Hippocampal formation (tissue), 2 donors: ENCODE results near the gene SNX6.
"Not testable (repeated sequence)": the region's sequence is repeated elsewhere in the genome, so short reads cannot be mapped to it uniquely, and the experiment has no call there.

Experiments used
- DNase-seq, 2 donors: peaks; one replicate each; lab custom pipeline; 2025; lab: John Stamatoyannopoulos, UW

Gene SNX6

DNA sequence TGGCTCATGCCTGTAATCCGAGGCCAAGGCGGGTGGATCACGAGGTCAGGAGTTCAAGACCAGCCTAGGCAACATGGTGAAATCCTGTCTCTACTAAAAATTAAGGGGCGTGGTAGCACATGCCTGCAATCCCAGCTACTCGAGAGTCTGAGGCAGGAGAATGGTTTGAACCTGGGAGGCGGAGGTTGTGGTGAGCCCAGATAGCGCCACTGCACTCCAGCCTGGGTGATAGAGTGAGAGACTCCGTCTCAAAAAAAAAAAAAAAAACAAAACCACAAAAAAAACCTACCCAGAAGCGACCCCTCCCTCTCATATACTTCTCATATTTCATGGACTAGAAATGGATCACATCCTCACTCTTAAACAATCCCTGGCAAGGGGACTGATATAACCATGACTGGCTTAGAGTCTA lies 4.4 kb upstream of the SNX6 start:
- not testable (repeated sequence) for DNase-seq

- no peak for DNase-seq
These were observed 3.8 kb upstream of the SNX6 start for GRCh38 chr14:34633742-34634141.

- DNase-seq: no peak
These were observed 2.5 kb upstream of the SNX6 start for GRCh38 chr14:34632411-34632978.

- no peak for DNase-seq
These were observed 648 bp downstream of the SNX6 start for GRCh38 chr14:34629344-34629656.

- DNase-seq: no peak
These were observed 1.2 kb downstream of the SNX6 start for GRCh38 chr14:34628681-34629135.

GRCh38 chr14:34623506-34623905 lies 6.4 kb downstream of the SNX6 start:
- no peak for DNase-seq

- no peak for DNase-seq
These were observed 9.1 kb downstream of the SNX6 start for GRCh38 chr14:34620839-34621238.

DNA sequence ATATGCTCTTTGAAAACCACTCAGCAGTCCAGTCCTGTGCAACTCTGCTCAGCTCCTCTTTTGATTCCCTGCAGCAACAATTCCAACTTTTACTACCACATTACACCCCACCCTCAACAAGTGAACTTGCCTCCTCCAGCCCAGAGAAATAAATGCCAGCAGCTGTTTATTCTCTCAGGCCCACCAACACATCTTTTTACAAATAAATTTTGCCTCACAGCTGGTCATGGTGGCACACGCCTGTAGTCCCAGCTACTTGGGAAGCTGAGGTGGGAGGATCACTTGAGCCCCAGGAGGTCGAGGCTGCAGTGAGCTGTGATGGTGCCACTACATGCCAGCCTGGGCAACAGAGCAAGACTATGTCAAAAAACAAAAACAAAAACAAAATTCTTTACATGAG lies 9.8 kb downstream of the SNX6 start:
- DNase-seq: no peak

- no peak for DNase-seq
These were observed 10.5 kb downstream of the SNX6 start for GRCh38 chr14:34619471-34619870.

DNA sequence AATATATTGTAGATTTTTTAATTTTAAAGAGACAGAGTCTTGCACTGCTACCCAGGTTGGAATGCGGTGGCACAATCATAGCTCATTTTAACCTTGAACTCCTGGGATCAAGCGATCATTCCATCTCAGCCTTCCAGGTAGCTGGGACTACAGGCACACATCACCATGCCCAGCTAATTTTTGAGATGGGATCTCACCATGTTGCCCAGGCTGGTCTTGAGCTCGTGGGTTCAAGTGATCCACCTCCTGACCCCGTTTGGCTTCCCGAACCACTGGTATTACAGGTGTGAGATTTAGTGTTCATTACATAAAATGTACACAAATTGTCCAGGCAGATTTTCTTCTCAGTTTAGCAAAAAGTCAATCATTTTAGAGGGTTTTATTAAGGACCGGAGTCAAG lies 13.6 kb downstream of the SNX6 start:
- no peak for DNase-seq

DNA sequence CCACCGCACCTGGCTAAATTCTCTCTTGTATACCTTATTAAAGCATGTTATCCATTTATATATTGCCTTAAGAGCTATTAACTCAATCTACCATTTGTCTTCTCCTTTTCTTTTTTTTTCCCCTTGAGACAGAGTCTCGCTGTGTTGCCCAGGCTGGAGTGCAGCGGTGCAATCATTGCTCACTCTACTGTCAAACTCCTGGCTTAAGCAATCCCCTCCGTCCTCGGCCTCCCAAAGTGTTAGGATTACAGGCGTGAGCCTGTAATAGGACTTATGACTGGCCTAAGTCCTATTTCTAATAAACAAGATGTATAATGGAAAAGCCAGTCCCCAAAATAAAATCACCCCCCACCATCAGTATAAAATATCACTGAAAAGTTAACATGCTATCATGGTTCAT lies 14.4 kb downstream of the SNX6 start:
- DNase-seq: no peak

DNA sequence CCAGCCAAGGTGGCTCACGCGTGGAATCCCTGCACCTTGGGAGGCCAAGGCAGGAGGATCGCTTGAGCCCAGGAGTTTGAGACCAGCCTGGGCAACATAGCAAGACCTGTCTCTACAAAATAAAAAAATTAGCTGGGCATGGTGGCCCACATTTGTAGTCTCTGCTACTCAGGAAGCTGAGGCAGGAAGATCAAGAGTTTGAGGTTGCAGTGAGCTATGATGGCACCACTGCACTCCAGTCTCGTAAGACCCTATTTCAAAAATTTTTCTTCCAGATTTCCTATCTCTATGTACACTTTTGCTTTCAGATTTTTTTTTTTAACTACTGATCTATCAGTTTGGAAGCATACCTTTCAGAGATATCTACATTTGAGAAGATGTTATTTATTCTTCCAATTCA lies 15.3 kb downstream of the SNX6 start:
- DNase-seq: no peak

DNA sequence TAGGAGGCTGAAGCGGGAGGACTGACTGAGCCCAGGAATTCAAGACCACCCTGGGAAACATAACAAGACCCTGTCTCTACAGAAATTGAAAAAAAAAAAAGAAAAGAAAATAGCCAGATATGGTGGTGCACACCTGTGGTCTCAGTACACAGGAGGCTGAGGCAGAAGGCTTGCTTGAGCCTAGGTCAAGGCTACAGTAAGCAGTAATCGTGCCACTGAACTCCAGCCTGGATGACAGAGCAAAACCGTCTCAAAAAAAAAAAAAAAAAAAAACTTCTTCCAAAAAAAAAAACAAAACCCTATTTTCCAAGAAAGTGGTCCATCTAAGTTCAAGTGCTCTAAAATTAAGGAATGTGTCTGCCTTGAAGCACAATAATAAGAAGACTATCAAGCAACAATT lies 19.8 kb downstream of the SNX6 start:
- no peak for DNase-seq

- DNase-seq: no peak
These were observed 24.5 kb downstream of the SNX6 start for GRCh38 chr14:34605461-34605860.

- DNase-seq: peak in 1 of 2 donors; percentile 13
These were observed 25.0 kb downstream of the SNX6 start for GRCh38 chr14:34604995-34605394.

DNA sequence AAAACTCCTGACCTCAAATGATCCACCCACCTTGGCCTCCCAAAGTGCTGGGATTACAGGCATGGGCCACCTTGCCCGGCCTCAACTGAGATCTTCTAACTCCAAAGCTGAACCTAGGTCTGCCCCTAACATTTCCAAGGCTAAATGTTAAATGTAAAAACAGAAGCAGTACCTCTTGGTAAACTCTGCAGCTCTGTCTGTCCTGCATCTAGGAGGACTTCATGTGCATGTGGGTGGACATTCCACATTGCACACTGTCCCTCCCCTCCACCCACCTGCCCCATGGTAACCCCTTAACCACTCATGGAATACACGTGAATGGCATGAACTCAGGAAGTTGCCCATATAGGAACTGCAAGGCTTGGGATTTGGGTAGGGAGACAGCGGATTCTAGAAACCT lies 33.1 kb downstream of the SNX6 start:
- DNase-seq: no peak

- DNase-seq: no peak
These were observed 36.1 kb downstream of the SNX6 start for GRCh38 chr14:34593740-34594375.

DNA sequence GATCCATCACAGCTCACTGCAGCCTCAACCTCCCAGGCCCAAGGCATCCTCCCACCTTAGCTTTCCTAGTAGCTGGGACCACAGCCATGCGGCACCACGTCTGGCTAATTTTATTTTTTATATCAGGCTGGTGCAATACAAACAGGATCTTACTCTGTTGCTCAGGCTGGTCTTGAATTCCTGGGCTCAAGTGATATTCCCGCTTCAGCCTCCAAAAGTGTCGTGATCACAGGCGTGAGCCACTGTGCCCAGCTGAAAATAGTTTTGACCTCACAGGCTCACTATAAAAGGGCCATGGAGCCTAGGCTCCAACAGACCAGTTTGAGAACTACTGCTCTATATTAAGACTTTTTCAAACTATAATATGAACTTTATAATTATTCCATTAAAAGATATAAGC lies 37.3 kb downstream of the SNX6 start:
- no peak for DNase-seq

DNA sequence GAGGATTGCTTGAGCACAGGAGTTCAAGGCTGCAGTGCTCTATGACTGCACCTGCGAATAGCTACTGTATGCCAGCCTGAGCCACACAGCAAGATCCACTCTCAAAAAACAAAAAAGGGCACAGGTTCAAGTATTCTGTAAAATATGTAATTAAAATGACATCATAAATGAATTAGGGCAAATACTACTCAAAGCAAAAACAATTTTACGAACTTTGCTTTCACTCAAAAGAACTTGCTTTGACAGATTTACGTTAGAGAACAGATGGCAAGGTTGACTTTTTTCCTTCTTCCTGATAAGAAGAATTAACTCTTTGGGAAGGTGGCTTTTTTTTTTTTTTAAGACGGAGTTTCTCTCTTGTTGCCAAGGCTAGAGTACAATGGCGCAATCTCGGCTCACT lies 46.4 kb downstream of the SNX6 start:
- DNase-seq: no peak

GRCh38 chr14:34582117-34582680 lies 47.7 kb downstream of the SNX6 start:
- no peak for DNase-seq

- DNase-seq: no peak
These were observed 49.6 kb downstream of the SNX6 start for GRCh38 chr14:34580381-34580780.

GRCh38 chr14:34571771-34572170 lies 58.2 kb downstream of the SNX6 start:
- no peak for DNase-seq

- DNase-seq: no peak
These were observed 60.2 kb downstream of the SNX6 start for GRCh38 chr14:34569750-34570149.

DNA sequence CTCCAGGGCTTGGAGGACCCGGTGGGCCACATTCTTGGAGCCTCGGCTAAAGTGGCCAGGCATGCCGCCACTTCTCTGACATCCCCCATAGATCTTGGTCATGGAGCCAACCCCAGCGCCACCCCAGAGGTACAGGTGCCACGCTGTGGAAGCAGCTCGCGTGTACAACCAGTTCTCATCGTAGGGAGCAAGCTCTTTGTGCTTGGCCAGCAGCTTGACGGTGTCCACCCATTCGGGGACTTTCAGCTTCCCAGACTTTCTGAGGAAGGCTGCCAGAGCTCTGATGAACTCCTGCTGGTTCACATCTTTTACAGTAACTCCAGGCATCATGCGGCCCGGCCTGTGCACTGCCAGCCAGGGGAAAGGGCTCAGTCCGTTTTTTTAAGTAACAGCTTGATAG lies 61.1 kb downstream of the SNX6 start:
- no peak for DNase-seq
